ENCODE results near the gene MEGF10.

GRCh38 chr5:127373858-127374491 is 83.4 kb downstream of the MEGF10 start:
- no peak for TF ChIP-seq CTCF (IDR thresholded peaks at IDR 0.05)
- TF ChIP-seq POLR2A (IDR thresholded peaks at IDR 0.05): no peak
- TF ChIP-seq EP300 (IDR thresholded peaks at IDR 0.05): no peak
- TF ChIP-seq POLR2AphosphoS5 (IDR thresholded peaks at IDR 0.05): no peak

All from sigmoid colon (tissue), 4 donors.